SHP77 treated with DMSO at 0.1 percent for 48 hours (cell line): ENCODE measurements around the gene ATP9A.
"Not testable (repeated sequence)": the region's sequence is repeated elsewhere in the genome, so short reads cannot be mapped to it uniquely, and the experiment has no call there.

Experiments used
- DNase-seq: peaks from one replicate; lab custom pipeline; 2025; lab: John Stamatoyannopoulos, UW

ATP9A gene

DNA sequence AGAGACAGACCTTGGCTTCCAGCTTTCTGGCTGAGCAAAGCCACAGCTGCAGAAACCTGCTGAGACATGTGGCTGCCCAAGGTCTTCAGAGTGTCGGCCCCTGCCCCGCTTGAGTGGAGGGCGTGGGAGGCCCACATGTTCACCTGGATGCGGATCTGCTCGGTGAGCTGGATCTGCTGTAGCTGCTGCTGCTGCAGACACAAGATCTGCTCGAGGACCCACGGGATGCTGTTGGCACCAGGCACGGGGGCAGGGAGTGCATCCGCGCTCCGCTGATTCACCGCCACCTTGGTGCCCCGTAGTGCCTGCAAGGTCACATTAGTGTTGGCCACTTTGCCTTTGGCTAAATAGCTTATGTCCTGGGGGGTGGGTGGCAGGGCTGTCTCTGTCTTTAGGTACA, 23.4 kb upstream of the ATP9A start:
- DNase-seq = no peak

- DNase-seq = no peak
These were observed 22.1 kb upstream of the ATP9A start for GRCh38 chr20:51790256-51790655.

DNA sequence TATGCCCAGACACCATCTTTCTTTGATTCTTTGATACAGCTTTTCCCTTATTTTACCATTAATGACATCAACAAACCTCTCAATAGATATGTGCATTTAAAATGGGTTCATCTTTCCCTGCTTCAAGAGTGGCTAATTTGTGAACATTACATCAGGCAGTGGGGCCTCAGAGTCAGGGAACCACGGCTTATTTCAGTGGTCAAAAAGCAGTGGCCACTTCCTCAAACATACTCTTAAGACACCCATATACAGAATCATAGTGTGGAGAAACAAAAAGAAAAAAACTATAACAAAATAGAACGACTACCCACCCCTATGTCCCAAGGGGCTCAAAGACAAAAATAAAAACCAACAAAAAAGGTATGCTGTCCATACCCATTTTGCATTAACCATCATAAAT, 21.2 kb upstream of the ATP9A start:
- DNase-seq = no peak

DNA sequence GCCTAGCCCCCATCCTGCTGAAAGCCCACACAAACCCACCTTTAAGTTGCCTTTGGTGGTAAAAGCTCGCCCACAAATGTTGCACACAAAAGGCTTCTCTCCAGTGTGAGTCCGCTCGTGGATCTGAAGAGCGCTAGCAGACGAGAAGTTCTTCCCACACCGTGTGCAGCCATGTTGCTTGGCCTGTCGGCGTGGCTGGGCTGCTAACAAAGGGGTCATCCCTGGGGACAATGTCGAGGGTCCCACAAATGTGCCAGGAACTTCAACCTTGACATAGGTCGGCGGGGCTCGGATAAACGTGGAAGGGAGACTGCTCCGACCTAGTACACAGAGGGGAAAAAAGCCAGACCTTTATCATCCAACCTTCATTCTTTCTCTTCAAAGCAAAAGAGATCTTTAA, 20.6 kb upstream of the ATP9A start:
- DNase-seq = no peak

DNA sequence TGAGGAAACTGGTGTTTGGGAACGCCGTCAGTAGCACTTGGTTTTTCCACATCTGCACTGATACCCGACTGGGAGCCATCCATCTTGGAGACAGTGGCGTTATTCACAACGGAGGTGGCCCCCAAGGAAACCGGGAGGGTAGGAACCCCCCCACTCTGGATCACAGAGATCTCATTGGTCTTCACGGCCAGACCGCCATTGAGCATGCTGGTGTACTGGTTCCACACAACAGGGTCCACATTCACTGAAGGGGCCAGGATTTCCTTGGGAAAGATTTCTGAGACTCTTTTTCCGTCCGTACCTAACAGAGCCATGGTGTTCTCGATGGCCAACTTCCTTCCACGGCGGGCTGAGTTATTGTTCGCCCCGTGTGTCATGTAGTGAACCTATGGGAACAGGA, 16.1 kb upstream of the ATP9A start:
- DNase-seq = no peak

GRCh38 chr20:51778229-51778759, 10.1 kb upstream of the ATP9A start:
- DNase-seq = not testable (repeated sequence)

DNA sequence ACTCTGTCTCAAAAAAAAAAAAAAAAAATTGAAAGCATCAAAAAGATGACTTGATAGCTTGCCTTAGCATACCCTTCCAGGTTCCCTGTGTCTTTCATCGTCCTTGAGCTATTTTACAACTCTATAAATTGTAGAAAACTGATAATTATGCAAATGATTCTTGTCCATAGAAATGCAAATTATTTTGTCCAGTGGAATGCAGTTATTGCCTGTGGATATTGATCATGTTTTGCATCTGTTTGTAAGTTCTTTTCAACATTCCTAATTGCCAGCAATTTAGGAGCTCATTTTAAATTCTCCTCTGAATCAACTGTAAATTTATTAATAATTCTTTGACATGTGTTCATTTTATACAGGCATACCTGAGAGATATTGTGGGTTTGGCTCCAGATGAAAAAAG, 7.1 kb upstream of the ATP9A start:
- DNase-seq = no peak

GRCh38 chr20:51772236-51772635, 4.0 kb upstream of the ATP9A start:
- no peak for DNase-seq

DNA sequence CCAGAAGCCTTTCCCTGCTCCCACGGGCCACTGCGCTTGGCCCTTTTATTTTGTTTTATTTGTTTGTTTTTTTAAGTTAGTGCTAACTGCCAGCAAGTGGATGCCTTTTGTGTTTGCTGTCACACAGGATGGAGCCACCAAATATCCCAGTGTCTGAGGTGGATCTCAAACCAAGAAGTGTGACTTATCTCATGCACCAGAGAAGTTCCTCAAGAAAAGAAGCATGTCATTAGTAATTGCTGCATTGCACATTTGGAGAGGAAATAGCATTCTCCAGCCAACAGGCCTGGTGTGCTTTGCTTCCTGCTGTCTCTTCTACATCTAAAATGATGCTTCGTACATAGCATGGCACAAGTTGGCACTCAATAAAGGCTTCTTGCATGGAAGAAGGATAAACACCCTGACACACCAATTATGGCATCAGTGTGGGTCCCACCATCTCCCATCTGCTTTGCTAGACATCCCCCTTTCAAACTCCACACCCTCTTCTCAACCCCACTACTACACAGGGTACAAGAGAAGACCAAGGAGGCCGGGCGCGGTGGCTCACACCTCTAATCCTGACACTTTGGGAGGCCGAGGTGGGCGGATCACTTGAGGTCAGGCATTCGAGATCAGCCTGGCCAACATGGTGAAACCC, 1.9 kb upstream of the ATP9A start:
- no peak for DNase-seq

DNA sequence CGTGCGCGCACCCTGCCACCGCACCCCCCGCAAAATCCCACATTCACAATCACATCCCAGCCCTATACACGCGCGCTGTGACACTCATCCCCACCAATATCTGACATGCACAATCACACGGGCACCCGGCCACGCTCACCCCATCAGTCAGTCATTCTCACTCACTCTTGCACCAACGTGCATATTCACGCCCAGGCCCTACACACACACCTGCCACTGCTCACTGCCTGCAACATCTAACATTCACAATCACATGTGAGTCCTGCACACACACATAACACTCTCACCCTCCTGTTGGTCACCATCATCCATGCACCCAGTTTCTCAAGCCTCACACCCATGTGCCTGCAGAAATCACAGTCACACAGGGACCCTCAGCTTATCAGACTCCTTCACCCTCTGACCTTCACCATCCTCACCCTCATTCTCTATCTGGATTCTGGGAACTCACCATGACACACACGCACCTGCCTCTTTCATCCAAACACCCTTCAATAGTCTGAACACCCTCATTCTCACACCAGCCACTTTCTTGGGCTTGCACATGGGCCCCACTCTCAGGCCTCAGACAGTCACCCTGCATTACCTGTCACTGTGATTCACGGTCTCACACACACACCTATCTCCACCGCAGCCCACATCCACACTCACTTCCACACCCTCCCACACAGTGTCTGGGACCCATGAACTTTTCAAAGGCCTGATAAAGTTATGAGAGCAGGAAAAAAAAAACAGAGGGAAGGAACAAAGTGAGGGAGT, 748 bp upstream of the ATP9A start:
- DNase-seq = no peak

DNA sequence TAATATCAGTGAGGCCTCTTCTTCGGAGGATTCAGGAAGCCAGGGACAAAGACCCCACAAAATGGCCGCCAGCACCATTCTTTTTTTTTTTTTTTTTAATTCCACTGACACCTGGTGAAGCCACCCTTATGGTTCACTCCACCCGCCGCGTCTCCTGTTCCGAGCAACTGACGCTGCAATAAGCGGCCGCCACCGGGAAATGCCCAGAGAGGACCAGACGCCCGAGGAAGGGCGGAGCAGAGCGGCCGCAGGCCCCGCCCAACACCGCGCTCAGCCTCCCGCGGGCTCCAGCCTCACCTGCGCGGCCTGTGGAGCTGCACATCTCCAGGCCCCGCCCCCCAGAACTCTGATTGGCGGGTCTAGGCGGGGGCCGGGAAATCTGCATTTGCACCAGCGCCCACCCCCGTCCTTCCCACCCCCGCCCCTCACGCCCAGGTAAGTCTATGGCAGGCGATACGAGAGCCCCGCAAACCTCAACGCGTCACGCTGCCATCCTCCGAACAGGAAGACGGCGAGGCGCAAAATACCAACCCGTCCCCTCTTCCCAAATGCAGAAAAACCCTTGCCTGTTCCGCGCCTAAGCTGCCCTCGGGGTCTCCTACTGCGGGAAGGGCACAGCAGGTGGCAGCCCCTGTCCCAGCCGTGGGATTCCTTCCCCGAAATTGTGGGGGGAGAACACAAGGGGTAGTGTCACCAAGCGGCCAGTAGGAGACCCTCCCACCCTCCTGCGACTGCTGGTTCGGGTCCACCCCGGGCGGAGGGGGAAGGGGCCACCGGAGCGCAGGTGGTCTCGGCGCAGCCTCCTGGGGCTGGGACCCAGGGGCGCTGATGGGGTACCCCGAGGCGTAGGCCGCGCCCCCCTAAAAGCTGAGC, 960 bp downstream of the ATP9A start:
- peak; percentile 73 for DNase-seq

GRCh38 chr20:51765381-51765780, 2.8 kb downstream of the ATP9A start:
- DNase-seq = not testable (repeated sequence)

DNA sequence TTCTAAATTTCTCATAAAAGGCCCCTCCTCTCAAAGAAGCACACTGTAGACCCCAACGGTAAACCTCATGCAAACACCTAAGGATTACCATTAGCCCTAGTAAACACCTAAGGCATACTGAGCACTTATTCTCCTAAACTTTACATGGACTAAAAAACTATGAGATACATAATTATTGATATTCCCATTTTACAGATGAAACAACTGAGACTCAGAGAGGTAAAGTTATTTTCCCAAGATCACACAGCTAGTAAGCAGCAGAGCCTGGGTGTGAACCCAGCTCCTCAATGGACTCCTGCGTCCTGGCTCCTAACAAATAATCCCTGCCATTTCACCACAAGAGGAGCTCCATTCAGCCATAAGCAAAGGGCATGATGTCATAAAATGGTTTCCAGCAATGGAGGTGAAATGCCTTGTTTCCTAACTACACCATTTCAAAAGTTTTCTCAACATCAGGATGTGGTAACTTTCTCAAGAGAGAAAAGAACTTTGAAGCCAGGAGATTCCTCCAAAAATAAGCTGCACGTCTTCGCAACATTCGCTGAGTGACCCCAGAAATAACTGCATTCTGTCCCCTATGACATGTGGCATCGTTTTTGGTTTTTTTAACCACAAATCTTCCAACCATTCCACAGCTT, 4.1 kb downstream of the ATP9A start:
- no peak for DNase-seq

DNA sequence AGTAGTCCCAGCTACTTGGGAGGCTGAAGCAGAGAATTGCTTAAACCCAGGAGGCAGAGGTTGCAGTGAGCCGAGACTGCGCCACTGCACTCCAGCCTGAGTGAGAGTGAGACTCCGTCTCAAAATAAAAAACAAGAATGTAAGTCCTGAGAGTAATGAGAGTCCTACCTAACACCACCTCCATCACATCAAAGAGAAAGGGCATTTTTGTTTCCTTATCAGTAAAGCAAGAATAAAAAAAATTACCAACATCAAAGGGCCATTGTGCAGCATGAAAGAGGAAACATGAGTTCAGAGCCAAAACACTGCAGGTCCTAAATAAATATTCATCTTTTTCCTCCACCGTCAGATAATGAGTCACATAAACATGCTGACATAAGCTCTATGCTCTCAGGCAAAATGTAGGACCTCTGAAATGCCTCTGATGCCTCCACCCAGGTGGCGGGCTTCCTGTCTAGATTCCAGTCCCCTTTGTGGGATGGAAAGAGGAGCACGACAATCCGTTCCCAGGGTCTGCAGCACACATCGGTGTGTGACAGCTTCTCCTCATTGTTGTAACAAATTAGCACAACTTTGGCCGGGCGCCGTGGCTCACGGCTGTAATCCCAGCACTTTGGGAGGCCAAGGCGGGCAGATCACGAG, 7.2 kb downstream of the ATP9A start:
- DNase-seq = no peak

GRCh38 chr20:51759769-51760510, 8.2 kb downstream of the ATP9A start:
- no peak for DNase-seq

DNA sequence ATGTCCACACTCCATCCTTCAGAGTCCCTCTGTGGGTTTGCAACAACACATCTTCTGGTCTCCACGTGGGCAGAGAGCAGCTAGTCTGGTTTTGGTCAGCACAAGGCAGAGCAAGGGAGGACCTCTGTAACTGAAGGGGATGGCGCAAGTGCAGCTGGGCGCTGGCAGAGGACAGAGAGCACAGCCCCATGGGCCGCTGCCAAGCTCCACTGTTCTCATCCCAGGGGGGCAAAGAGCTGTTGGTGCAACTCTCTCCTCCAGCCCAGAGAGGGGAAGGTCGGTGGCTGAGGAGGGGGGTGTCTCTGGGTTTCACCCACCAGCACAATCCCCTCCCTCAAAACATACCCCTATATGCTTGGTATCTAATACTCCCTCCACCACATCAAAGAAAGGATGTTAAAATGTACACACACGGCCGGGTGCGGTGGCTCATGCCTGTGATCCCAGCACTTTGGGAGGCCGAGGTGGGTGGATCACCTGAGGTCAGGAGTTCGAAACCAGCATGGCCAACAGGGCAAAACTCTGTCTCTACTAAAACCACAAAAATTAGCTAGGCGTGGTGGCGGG, 9.1 kb downstream of the ATP9A start:
- no peak for DNase-seq

- DNase-seq = no peak
These were observed 11.0 kb downstream of the ATP9A start for GRCh38 chr20:51757226-51757625.

DNA sequence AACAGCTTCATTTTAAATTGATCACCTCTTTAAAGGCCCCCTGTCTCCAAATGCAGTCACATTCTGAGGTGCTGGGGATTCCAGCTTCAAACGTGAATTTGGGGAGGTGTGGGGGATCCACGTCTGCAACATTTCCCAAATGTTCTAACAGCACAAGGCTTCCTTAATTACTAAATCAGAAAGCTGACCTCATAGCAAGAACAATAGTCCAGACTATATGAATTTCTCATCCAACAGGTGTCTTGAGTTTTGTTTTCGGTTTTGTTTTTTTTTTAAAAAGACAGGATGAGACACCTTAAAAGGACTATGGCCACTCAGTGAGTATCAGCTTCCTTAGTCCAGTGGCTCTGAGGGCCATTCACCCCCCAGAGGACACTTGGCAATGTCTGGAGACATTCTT, 11.5 kb downstream of the ATP9A start:
- DNase-seq = no peak

GRCh38 chr20:51753220-51753619, 15.0 kb downstream of the ATP9A start:
- not testable (repeated sequence) for DNase-seq

DNA sequence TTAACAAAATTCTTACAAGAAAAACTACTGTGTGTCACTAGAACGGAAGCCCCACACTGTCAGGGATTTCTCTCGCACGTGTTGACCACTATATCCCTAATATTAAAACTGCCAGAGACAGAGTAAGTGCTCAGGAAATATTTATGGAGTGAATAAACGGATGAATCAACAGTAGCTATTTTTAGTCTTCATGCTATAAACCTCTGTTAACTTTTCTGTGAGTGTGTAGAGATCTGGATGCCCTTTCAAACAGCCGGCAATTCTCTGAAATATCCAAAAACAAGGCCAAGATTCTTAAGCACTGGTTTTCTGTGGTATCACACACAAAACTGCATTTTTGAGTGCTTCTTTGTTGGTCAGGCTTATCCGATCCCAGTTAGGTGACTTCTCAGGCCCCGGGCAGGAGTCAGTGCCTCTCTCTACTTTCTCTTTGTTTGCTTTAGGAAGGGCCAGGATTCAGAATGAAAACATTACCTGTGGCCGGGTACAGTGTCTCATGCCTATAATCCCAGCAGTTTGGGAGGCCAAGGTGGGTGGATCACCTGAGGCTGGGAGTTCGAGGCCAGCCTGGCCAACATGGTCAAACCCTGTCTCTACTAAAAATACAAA, 15.7 kb downstream of the ATP9A start:
- no peak for DNase-seq
